ENCODE data around the gene NTNG2.
A peak's percentile ranks its signal among the peaks of the same experiment; 100 is the strongest.

NTNG2 gene

DNA sequence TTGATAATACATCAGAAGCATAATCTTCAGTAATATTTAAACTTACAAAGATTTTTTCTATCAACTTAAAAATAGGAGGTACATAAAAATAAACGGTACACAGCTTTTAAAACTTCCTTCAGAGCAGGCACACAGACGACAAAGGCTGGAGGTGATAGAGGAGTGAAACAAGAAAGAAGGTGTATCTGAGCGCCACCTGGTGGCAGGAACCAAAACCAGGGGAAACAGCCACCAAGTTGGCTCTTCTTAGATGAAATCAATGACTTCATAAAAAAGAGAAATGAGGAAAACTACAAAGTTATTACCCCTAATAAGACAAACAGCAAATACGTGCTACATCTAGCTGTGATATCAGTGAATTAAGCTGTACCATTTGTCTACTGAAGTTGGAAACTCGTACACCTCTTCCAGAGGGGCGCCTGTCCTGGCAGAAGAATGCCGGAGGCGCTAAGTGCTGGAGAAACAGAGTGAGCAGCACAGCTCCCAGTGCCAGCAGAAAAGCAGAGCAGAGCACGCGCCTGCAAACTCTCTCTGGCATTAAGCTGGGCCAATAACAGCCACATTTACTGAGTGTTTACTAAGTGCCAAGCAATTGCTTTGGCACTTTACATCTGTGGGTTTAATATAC lies 107.0 kb downstream of the NTNG2 start:
- DNase-seq, result peak; percentile 78

DNA sequence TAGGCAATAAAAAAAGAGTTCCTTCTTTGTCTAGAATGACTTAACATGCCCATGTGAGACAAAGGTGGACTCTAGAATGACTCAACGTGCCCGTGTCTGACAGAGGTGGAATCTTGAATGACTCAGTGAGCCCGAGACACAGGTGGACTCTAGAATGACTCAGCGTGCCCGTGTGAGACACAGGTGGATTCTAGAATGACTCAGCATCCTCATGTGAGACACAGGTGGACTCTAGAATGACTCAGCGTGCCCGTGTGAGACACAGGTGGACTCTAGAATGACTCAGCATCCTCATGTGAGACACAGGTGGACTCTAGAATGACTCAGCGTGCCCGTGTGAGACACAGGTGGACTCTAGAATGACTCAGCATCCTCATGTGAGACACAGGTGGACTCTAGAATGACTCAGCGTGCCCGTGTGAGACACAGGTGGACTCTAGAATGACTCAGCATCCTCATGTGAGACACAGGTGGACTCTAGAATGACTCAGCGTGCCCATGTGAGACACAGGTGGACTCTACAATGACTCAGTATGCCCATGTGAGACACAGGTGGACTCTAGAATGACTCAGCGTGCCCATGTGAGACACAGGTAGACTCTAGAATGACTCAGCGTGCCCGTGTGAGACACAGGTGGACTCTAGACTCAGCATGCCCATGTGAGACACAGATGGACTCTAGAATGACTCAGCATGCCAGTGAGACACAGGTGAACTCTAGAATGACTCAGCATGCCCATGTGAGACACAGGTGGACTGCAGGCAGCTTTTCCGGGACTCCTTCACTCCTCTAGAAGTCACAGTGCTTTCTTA lies 108.1 kb downstream of the NTNG2 start:
- peak; percentile 18 for DNase-seq

DNA sequence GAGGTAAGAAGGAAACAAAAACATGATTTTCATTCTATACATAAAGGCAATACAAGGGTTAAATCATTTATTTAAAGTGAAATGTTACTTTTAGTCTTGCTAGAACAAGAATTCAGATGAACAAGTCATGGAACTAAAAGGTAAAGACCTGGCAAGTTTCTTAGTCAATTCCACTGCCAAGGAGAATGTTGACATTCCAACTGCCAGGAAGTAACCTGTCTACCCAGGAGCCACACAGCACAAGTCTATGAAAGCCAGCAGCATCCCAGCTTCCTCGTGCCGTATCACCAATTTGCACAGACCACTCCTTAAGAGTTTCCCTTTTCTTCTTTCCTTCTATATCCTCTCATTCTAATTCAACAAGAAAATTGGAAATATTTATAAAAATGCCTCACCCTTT lies 113.0 kb downstream of the NTNG2 start:
- DNase-seq, result no peak

DNA sequence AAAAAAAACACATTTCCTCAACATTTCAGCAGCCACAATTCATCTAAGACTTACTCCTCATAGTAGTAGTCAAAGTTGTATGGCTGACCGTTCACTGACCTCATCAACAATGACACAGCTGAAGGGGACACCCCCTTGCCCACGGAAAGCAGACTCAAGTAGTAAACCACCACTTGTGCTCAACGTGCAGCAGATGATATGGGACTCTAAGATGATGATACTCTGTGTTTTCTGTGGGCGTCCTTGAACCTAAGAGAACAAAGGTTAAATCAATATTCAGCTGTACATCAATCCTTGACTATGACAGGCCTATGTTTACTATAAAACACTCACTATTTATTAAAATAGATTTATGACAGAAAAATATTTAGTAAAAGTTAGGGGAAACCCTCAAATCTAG lies 121.3 kb downstream of the NTNG2 start:
- DNase-seq, result no peak

DNA sequence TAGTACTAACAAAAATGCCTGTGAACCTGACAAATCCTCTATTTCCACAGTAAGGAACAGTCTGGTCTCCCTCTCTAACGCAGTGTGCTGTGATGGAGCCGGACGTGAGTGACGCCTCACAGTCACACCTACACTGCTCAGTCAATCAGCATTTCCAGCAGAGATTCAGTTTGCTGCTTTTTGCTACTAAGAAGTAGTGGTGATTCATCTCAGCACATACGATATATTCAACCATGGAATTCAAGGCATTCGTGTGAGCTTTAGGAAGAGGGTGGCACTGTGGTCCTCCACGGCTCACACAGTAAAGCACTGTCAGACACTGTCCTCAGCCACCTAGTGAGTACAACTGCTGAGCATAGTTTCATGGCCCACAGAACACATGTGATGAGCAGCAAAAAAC lies 122.0 kb downstream of the NTNG2 start:
- no peak for DNase-seq

DNA sequence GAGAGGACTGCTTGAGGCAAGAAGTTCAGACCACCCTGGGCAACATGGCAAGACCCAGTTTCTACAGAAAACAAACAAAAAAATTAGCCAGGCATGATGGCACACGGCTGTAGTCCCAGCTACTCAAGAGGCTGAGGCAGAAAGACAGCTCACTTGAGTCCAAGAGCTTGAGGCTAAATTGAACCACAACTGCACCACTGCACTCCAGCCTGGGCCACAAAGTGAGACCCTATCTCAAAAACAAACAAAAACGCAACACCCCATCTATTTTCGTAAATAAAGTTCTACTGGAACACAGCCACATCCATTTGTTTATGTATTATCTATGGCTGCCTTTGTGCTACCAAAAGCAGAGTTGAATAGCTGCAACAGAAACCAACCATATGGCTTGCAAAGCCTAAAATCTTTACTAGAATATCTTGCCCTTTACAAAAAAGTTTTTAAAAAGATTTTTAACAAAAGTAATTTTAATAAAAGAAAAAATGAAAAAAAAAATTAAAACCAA lies 125.5 kb downstream of the NTNG2 start:
- DNase-seq, result no peak

DNA sequence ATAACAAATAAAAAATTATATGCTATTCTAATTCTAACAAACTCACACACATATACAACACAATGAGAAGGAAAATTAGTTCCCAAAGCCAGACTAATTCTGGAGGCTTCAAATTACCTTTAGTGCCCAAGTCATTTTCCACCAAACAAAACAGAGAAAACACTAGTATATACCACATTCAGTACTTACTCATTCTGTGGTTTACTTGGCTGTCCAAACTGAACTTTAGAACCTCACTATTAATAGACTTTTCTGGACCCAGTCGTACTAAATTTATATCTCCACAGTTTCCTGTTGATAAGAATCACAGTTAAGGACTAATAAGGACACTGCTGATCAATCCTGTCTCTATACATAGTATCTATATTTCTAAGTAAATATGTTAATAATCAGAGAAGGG lies 126.5 kb downstream of the NTNG2 start:
- no peak for DNase-seq

DNA sequence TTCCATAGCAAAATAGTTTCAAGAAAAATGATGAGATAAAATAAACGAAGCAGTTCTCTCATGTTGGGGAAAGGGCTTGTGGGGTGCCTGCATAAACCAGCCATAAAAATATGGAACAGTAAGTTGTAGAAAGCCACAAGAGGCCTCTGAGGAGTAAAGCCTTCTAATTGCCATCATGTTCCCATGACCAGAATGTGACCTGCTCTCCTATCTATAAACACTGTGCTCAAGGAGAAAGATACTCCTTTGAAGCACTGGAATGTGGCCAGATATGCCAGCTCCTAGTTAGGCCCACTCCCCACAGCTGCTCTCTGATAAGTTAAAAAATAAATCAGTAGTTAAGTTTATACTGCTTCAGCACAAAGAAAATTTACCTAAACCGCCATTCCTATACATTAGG lies 127.1 kb downstream of the NTNG2 start:
- DNase-seq, result no peak

DNA sequence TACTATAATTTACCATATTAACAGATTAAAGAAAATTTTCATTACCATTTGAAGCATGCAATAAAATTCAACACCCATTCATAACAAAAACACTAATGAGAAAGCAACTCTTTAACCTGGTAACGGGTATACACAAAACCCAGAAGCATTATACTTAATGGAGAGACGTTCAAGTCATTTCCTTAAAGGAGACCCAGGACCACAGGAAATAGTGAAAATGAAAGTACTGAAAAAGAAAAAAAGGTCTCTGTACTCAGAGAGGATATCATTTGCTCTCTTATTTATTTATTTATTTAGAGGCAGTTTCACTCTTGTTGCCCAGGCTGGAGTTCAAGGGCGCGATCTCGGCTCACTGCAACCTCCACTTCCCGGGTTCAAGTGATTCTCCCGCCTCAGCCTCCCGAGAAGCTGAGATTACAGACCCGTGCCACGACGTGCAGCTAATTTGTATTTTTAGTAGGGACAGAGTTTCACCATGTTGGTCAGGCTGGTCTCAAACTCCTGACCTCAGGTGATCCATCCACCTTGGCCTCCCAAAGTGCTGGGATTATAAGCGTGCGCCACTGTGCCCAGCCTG lies 131.4 kb downstream of the NTNG2 start:
- no peak for DNase-seq
